ENCODE results near the gene TRPM4.

The TRPM4 gene

GRCh38 chr19:49243726-49244125 is 86.1 kb downstream of the TRPM4 start:
- no peak for DNase-seq

GRCh38 chr19:49244256-49244655 is 86.7 kb downstream of the TRPM4 start:
- DNase-seq, result no peak

DNA sequence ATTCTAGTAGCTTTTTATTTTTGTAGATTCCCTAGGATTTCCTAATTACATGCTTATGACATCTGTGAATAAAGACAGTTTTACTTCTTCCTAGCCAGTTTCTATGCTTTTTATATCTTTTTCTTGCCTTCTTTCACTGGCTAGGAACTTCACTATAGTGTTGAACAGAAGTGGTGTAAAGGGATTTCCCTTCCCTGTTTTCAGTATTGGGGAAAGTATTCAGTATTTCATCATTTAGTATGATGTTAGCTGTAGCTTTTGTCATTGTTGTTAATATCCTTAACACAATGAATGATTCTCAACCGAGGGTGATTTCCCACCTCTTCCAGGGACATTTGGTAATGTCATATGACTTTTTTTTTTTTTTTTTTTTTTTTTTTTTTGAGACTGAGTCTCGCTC is 90.1 kb downstream of the TRPM4 start:
- no peak for DNase-seq

- DNase-seq, result no peak
These were observed 92.3 kb downstream of the TRPM4 start for GRCh38 chr19:49249933-49250332.

GRCh38 chr19:49255674-49256073 is 98.1 kb downstream of the TRPM4 start:
- no peak for DNase-seq

DNA sequence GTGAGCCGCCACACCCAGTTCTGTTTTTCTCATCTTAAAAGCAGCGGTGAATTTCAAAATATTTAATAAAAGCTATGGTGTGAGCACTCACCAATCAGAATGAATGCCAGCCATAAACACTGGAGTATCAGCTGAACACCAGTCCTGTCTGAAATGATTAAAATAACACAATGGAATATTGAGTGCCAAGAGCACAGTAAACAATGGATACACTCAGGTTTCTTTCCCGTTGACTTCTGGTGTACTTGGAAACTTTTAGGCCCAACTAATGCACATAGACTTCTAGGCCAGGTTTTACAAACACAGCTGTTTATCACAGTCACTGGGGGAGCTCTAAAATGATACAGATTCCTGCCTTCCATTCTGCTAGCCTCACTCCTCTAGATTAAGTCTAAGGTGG is 99.1 kb downstream of the TRPM4 start:
- DNase-seq, result no peak

All from right hindlimb (tissue), 1 donor.